Measurements from ENCODE around the gene CREB3L2.
A peak's percentile ranks its signal among the peaks of the same experiment; 100 is the strongest.
"Not testable (repeated sequence)": the region's sequence is repeated elsewhere in the genome, so short reads cannot be mapped to it uniquely, and the experiment has no call there.

CREB3L2 gene

GRCh38 chr7:137832990-137833389, 168.9 kb downstream of the CREB3L2 start:
- POLR2A ChIA-PET; CTCF ChIA-PET; H3K36me3 ChIP-seq (ENCODE audit: control insufficient read depth in 2 of 2, insufficient read depth in 1 of 2, low read length in 2 of 2); H3K4me1 ChIP-seq (ENCODE audit: control insufficient read depth, insufficient read depth, low read length); H3K9me3 ChIP-seq (ENCODE audit: control insufficient read depth, insufficient read depth, low read depth, low read length); H3K27ac ChIP-seq (ENCODE audit: extremely low read depth, low read depth, low read length); H3K4me3 ChIP-seq (ENCODE audit: low read depth, low read length): not testable (repeated sequence)
- TF ChIP-seq ZNF707 (tag by site-specific recombination; IDR thresholded peaks at IDR 0.05), result peak; percentile 77

GRCh38 chr7:137832382-137832781, 169.5 kb downstream of the CREB3L2 start:
- ChIA-PET POLR2A (no interaction called here), CTCF (interaction anchor here (0.6 kb wide), 1 partner anchor 20 kb away, joined by 3 read pairs; no protein-coding TSS in a partner anchor)
- Histone ChIP-seq H3K9me3 (ENCODE audit: control insufficient read depth, insufficient read depth, low read depth, low read length) (no peaks in the 10 kb centered on the region), H3K4me1 (ENCODE audit: control insufficient read depth, insufficient read depth, low read length) (no peaks in the 10 kb centered on the region), H3K4me3 (ENCODE audit: low read depth, low read length) (no peak overlapping the region), H3K27ac (ENCODE audit: extremely low read depth, low read depth, low read length) (no peak overlapping the region), H3K36me3 (ENCODE audit: control insufficient read depth in 2 of 2, insufficient read depth in 1 of 2, low read length in 2 of 2) (no peaks in the 10 kb centered on the region)
- TF ChIP-seq TRIM28 (IDR thresholded peaks at IDR 0.05; ENCODE audit: borderline replicate concordance, low read length), result peak; percentile 94; the same call in 1 of the 2 replicates
- TF ChIP-seq SETDB1 (IDR thresholded peaks at IDR 0.05; ENCODE audit: insufficient read length, low read length), result peak; percentile 80
- no peak for TF ChIP-seq ZXDB (tag by site-specific recombination; IDR thresholded peaks at IDR 0.05)
- no peak for TF ChIP-seq REST (tag by site-specific recombination; IDR thresholded peaks at IDR 0.05)
- no peak for TF ChIP-seq ZNF140 (tag by site-specific recombination; IDR thresholded peaks at IDR 0.05)
- TF ChIP-seq ZNF433 (tag by site-specific recombination; IDR thresholded peaks at IDR 0.05; ENCODE audit: low read depth), result no peak
- TF ChIP-seq HOXC10 (CRISPR knock-in tag; IDR thresholded peaks at IDR 0.05), result no peak
- no peak for TF ChIP-seq ZNF366 (tag by site-specific recombination; conservative IDR thresholded peaks at IDR 0.05)
- no peak for TF ChIP-seq PATZ1 (tag by site-specific recombination; IDR thresholded peaks at IDR 0.05)
- TF ChIP-seq ATF2 (tag by site-specific recombination; IDR thresholded peaks at IDR 0.05; ENCODE audit: low read depth), result no peak
- no peak for TF ChIP-seq TSHZ1 (tag by site-specific recombination; IDR thresholded peaks at IDR 0.05; ENCODE audit: borderline replicate concordance)
- TF ChIP-seq ZNF555 (tag by site-specific recombination; conservative IDR thresholded peaks at IDR 0.05), result no peak
- no peak for TF ChIP-seq ZBTB44 (tag by site-specific recombination; IDR thresholded peaks at IDR 0.05)
- no peak for TF ChIP-seq ZNF16 (tag by site-specific recombination; IDR thresholded peaks at IDR 0.05; ENCODE audit: low read depth)
- no peak for TF ChIP-seq ZNF423 (tag by site-specific recombination; IDR thresholded peaks at IDR 0.05)
- no peak for TF ChIP-seq KLF9 (tag by site-specific recombination; IDR thresholded peaks at IDR 0.05; ENCODE audit: low read depth)
- TF ChIP-seq YY1 (tag by site-specific recombination; IDR thresholded peaks at IDR 0.05), result no peak
- TF ChIP-seq ZNF585B (tag by site-specific recombination; IDR thresholded peaks at IDR 0.05), result peak; percentile 94
- no peak for TF ChIP-seq INSM2 (tag by site-specific recombination; IDR thresholded peaks at IDR 0.05)
